NCI-H748 treated with DMSO at 0.1 percent for 48 hours (cell line): ENCODE data around the gene GRAMD4.
A peak's percentile ranks its signal among the peaks of the same experiment; 100 is the strongest.

Experiments
- DNase-seq: peaks from one replicate; lab custom pipeline; 2025; lab: John Stamatoyannopoulos, UW

Gene GRAMD4, protein sequence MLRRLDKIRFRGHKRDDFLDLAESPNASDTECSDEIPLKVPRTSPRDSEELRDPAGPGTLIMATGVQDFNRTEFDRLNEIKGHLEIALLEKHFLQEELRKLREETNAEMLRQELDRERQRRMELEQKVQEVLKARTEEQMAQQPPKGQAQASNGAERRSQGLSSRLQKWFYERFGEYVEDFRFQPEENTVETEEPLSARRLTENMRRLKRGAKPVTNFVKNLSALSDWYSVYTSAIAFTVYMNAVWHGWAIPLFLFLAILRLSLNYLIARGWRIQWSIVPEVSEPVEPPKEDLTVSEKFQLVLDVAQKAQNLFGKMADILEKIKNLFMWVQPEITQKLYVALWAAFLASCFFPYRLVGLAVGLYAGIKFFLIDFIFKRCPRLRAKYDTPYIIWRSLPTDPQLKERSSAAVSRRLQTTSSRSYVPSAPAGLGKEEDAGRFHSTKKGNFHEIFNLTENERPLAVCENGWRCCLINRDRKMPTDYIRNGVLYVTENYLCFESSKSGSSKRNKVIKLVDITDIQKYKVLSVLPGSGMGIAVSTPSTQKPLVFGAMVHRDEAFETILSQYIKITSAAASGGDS

DNA sequence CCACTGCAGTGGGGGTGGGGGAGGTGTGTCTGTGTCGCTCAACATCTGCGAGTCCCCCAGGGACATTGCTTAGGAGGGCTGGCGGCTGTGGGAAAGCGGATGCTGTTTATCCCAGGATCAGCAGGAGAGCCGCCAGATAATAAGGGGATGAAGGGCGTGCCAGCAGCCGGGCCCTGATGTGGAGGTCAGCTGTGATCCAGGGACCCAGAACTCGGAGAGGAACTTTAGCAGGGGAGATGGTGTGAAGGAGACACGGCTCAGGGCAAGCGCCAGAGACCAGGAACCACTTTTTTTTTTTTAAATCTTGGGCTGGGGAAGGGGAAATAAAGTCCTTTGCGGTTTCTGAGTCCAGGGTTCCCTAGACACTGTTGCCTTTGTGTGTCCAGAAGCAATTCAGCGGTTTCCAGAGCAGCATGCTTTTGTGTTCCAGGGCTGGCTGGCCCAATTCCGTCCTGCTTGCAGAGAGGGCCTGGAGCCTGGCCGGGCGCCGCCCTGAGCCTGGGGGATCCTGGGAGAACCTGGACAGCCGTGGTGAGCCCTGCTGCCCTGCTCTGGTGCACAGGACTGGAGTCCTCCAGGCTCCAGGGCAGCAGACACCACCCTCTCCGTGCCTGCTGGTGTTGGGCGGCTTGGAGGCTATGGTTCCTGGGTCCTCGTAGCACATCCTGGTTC lies at the start of gene GRAMD4:
TSS of gene GRAMD4 (plus strand) at position 557 of the 672 bp plus-strand sequence. CDS start 6,414 bp downstream, outside the sequence.
- no peak for DNase-seq

DNA sequence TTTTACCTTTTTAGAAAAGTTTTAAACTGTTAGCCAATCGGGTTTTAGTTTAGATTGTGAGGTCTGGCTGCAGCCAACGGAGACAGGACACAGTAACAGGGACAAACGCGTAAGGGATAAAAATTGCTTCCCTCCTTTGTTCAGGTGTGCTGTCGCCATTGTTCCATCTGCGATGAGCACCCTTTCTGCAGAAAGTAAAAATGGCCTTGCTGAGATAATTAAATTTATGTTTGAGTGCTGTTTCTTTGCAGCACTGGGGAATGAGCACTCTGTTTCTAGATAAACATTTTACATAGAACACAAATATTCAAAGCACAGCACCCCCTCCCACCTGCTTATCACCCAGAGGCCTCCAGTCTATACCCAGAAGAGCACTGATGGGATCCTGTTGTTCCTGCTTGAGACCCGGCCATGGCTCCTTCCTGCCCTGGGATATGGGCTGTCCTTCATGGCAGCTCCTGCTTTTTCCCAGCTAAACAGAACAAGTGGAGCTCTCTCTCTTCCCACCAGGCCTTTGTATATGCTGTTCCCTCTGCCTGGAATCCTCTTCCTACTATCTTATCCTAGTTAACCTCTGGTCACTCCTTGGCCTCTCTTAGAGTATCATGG lies 48.4 kb upstream of the GRAMD4 start:
- no peak for DNase-seq

DNA sequence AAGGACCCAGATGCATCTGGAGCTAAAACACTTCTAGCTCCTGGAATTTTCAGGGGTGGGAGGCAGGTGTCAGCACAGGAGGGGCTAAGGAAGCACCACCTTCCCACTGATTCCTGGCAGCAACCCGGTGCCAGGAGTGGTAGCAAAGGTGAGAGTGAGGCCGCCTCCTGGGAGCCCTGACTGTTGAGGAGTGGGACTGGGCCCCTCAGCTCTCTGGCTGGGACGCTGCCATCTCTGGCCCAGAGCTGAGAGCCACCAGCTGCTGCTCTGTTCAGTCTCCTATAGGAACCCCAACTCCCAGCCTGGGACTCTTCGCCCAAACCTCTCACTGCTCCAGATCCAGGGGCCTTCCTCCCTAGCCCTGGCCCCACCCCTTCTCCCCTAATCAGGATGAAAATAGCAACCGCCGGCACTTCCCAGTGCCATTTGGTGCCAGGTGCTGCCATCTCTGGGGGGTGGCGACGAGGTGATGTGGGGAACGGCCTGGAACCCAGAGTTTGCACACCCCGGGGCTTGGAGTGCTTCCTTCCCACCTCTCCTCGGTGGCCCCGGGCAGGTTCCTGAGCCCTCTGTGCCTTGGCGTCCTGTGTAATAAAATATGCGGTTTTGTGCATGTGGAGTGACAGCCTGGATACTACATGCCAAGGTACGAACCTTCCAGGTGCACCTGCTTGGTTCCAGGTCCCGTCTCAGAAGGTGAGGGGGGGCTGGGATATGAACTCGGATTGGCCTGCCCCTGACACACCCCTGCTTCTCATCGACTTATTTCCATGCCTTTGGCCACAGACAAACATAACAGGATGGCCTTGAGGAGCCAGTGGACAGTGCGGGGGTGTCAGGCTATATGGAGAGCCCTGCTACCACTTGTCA lies 47.0 kb upstream of the GRAMD4 start:
- DNase-seq = no peak

DNA sequence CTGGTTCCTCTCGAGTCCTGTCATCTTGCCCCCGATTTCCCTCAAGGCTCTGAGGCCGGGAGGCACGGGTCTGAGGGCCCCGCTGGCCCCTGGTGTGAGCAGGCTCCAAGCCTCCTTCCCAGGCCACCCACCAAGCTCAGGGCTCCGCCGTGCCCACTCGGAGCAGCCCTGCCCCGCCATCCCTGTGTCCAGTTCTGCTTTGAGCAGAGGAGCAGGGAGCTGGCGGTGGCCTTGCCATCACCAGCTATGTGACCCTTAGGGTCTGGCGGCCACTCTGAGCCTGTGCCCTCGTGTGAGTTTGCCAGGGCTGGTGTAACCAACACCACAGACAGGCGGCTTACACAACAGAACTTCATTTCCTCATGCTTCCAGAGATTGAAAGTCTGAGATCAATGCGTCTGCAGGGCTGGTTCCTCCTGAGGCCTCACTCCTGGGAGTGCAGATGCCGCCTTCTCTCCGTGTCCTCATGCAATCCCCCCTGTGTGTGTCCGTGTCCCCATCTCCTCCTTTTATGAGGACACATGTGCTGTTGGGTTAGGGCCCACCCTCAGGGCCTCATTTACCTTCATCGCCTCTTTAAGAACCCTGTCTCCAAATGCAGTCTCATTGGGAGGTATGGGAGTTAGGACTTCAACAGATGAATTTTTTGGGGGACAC lies 46.3 kb upstream of the GRAMD4 start:
- DNase-seq = no peak

DNA sequence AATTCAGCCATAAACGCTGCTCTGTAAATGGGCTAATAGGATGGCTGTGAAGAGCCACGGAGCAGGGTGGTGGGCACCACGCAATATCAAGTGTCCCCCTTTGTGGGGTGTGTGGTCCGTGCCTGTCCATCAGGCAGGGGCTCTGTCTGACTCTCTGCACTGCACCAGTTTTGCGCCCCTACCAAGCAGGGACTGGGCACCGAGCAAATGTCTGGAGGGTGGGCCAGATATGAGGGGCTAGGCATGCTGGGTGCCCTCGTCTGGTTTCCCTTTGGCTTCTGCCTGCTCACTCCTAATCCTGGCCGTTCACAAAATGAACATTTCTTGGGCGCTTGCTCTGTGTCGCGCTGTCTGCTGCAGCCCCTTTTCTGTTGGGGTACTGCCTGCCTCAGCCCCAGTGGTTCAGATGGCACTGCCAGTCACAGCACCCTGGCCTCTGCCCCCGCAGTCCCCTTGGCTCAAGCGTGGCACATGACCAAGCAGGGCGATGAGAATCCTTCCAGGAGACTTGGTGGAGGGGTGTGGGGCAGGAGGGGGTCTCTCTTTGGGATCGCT lies 45.7 kb upstream of the GRAMD4 start:
- no peak for DNase-seq

DNA sequence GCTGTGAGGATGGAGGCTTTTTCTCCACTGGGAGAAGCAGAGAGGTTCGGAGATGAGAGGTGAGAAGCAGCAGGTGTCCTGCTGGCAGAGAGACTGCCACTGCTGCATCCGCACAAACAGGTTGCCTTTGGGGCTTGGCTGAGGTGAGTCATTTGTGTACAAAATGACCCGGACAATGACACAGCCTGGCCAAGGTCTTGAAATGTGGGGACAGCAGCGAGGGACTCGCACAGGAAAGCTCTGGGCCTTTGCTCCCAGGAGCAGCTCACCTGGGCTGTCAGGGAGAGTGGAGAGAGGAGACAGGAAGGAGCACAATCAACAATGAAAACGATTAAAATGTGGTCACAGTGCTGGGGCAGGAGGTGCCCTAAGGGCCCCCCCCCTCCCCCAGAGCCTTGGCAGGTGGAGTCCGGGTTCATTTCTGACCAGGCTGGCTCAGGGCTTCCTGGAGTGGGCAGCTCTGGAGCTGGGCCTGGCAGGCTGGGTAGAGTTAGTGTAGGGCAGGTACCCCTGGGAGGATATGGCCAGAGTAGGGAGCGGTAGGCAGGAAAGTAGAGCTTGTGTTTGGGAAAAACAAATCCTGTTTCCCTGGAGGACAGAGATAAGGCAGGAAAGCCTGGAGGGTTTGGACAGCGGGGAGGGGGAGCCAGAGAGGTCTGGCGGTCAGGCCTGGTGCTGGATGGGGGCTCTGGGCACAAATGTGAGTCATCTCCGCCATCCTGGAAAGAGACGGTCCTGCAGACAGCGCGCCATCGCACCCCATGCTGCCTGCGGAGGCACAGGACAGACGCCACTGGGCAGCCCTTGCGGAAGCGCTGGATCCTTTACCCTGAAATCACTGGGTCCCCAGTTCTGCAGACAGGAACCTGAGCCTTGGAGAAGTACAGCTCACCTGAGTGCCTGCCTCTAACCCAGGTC lies 44.9 kb upstream of the GRAMD4 start:
- no peak for DNase-seq

DNA sequence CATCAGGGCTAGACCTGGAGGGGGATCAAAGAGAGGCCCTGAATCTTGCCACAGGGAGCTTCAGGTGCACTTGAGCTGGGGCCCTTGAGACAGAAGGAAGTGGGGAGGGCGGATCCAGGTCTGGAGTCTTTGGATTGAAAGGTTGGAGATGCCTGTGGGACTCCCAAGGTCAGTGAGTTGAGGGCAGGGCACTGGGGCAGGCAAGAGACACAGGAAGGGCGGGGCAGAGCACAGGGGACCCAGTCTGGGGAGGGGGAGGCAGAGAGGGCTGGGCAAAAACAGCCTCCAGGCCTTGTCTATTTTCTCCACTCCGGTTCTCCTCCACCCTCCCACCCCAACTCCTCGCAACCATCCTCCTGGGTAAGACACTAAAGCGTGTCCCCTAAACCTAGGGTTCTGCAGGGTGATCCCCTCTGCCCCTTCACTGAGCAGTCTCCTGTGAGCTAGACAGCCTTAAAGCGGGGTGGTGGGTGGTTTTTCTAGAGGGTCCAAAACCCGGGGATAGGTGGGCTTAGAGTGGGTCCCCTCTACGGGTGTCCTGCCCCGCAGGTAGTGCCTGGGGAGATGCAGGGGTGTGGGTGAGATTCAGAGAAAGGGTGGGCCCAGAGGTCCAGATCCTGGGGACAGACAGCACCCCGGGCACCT lies 44.2 kb upstream of the GRAMD4 start:
- DNase-seq = no peak

DNA sequence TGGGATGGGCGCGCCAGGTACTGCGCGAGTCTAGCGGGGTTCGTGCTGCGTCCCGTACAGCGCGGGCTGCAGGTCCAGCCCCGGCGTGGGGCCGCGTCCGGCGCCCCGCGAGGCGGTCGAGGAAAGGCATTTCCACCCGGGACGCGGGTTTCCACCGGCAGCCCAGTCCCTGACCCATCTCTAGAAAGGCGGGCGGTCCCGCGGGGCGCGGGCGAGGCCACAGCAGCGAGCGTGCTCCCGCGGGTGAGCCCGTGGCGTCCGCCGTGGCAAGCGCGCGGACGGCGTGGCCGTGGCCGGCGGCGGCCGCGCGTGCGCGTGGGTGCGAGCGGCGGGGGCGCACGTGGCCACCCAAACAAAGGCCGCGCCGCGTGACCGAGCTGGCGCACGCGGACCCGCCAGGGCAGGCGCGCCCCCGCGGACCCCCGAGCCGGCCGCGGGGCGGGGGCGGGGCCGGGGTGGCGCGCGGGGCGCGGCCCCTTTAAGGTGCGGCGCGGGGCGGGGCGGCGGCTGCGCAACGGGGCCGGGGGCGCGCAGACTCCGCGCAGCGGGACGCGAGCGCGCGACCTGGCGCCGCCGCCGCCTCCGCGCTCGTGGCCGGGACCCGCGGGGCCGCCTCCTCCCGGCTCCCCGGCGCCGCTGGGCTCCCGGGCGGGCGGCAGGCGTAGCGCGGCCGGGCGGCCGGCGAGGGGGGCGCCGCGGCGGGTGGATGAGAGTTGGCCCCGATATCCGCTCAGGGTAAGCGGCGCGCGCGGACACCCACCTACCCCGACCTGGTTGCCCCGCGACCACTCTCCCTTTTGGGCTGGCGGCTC lies 43.4 kb upstream of the GRAMD4 start:
- no peak for DNase-seq

DNA sequence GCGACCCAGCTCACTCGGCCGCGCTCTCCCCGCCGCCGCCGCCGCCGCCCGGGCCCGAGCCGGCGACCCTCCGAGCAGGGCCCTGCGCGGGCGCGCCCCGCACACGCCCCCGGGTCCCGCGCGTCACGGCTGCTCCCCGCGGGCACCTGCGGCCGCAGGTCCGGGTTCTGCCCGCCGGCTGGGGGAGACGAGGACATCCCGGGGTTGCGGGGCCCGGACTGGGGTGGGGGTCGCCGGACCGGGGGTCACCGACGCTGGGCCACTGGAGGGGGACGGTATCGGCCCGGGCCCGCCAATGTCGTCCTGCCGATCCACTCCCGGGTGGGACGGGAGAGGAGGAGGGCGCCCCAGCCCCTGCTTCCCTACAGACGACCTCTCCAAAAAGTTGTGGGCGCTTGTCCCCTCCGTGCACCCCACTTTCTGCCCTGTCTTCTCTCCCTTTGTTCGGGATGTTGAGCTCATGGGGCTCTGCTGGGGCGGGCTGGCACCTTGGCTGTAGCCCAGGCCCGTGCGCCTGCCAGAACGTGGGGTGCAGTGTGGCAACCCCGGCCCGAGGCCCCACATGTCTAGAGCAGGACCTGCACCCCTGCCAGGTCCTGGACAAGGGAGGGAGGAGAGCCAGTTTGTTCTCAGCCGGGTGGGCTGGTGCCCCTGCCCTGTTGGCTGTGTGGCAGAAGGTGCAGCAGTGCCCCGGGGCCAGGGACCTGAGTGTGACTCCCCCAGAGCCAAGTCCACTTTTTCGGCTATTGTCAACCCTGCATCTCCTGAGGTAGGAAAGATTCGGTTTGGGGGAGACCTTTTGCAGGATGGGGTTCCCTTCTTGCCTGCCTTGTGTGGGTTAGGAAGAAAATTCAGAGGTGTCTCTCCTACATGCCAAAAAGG lies 42.6 kb upstream of the GRAMD4 start:
- DNase-seq = no peak

DNA sequence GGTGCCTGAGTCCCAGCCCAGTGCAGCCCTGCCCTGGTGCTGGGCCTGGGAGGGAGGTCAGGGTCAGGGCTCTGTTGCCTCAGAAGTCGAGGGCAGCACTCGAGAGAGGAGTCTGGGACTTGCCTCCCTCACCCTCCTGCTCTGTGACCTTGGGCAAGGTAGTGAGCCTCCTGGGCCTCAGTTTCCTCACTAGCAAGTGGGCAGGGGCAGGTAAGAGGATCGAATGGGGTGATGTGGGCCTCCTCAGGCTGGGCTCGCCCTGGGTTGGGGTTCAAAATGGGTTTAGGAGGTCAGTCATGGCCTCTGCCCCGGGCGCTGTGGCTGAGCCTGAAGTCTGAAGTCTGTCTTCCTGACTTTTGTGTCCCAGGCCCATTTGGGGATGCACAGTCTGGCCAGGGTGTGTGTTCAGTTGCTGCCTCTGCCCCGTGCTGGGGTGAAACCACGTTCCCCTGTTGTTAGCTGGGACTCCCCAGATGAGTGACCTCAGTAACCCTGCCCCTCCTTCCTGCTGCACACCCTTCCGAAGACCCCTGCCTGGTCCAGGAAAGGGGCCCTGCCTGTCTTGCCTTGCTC lies 41.8 kb upstream of the GRAMD4 start:
- no peak for DNase-seq

DNA sequence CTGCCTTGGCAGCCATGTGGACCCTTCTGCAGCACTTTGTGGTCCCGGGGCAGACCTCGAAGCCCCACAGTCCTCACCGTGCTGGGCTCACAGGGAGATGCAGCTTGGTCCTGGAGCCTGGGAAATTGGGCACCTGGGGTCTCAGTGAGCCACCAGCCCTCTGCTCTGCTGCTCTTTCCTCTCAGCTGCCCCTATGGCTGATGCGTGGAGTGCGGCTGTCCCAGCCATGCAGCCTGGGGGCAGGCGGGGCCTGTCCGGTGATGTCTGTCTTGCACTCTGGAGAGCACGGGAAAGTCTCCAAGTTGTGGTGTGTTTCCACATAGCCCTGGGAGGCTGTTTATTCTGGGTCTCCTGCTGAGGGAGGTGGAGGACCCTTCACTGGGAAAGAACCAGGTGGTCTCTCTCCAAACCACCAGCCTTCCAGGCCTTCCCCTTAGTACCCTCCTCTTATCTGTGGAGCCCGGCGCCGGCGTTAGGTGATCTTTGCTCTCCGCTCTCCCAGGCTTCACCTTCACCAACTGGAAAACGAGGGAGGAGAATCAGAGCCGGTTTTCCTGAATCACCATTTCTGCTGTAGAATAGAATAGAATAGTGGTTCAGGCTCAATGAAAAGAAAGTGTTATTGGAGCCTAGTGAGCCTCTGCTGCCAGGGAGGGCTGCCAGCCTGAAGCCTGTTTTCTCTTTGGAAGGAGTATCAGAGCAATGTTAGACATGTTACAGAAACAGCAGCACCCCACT lies 41.2 kb upstream of the GRAMD4 start:
- no peak for DNase-seq

DNA sequence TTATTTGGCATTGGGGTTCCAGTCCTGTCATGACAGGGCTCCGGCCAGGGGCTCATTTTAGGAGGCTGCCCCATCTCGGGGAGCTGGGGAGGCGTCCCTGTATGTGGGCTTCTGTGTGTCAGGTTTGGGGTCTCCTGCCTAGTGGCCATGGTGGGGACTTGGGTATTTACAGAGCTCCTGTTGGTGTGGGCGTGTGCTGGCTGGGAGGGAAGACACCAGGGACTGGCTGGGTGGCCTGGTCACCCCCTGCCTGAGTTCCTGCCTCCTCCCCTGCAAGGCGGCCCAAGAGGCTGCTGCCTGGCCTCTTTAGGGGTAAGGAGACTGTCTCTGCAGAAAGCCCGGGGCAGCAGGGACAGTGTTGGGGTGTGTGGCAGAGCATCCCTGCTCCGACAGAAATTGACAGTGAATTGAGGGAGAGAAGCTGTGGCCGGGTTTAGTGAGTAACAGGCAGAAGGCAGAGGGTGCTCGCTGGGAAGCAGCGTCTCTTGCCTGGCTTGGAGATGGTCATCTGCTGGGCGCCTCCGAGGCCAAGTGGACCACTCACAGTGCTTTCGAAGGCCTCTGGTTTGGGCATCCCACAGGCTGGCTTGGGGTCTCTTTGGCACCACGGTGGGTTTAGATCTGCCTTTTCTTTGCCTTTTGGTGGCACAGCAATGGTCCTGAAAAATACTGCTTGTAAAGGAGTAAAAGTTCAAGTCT lies 40.3 kb upstream of the GRAMD4 start:
- no peak for DNase-seq

DNA sequence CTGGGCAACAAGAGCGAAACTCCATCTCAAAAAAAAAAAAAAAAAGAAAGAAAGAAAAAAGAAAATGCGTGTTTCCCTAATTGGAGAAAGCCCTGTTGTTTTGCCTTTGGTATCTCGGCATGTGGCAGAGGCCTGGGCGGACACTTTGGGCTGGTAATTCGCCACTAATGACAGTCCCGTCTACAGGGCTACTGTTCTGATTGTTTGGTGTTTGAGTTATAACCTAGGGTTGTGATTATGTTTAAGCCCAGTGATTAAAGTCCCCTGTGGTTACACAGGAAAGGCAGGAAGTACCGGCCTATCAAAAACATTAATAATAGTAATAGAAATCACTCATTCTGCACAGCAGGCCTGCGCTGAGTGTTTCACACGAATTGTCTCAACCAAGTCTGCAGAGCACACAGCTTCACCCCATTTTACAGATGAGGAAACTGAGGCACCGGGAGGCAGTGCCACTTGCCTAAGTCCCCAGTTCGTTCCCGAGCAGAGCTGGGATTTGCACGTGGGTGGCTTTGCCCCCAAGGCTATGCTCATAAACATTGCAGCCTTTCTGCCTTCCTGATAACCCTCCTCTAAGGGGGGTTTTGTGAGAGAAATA lies 39.1 kb upstream of the GRAMD4 start:
- DNase-seq = peak; percentile 4

DNA sequence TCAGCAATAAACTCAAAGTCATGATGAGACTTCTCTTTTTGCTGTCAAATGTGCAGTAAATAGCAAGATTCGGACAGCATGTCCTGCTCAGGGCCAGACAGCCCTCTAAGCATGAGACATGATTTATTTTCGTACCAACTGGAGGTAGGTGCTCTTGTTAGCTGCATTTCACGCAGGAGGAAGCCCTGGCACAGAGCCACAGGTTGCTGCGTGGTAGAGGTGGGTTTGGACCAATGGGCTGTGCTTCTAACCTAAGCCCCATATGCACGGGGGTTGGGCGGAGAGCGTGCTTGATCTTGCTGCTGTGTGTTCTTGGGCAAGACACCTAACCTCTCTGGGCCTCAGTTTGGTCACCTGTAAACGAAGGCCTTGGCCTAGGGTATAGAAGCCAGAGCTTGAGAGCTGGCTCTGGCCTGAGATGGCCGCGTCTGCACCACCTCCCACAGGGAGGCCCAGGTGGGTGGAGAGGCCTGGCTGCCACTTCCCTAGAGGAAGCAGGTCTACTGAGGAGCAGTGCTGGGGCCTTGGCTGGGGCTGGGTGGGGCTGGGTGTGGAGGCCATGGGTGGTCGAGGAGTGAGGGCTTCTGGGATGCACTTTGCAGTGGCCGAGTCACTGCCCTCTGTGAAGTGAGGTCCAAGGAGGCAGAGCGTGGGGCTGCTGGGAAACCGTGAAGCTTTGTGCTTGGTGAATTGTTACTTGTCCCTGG lies 38.5 kb upstream of the GRAMD4 start:
- no peak for DNase-seq
